GM20431 (cell line): ENCODE measurements around the gene BICC1.

Experiments used
- in situ Hi-C: fragments of 300-500 bp; cut with MseI, MboI; formaldehyde crosslinking; loops from one replicate; pipeline ENCODE4 v1.15.0; 2020; ENCODE audit warnings: low sequenced_read_pairs; ENCODE audit not compliant: unreplicated experiment

BICC1 gene

DNA sequence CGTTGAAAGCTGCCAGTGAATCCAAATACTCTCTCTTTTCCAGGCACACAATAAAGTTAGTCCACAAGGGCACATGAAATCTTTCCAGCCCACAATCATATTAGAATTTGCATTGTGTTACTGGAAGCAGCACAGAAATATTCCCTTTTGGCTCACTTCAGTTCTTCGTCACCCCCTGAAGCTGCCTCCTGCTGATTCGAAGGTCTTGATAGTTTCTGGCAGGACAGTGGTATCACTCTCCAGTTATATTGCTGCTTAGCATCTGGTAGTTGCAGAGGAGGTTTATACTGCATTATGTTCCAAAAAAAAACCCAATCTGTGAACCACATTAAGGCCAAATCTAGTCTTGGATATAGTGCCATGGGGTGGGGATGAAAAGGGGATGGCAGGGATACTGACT lies 253.2 kb downstream of the BICC1 start:
- in situ Hi-C loops = no loop called here

DNA sequence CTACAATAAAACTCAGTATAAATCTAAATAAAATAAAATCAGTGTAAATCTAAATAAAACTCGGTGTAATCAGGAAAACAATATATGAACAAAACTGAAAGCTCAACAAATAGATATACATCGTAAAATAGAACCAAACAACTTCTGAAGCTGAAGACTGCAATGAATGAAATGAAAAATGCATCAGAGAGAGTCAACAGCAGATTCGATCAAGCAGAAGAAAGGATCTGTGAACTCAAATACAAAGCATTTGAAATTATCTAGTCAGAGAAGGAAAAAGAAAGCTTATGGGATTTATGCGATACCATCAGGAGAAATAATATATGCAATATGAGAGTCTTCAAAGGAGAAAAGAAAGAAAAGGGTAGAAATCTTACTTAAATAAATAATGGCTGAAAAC lies 255.0 kb downstream of the BICC1 start:
- in situ Hi-C loops = no loop called here

DNA sequence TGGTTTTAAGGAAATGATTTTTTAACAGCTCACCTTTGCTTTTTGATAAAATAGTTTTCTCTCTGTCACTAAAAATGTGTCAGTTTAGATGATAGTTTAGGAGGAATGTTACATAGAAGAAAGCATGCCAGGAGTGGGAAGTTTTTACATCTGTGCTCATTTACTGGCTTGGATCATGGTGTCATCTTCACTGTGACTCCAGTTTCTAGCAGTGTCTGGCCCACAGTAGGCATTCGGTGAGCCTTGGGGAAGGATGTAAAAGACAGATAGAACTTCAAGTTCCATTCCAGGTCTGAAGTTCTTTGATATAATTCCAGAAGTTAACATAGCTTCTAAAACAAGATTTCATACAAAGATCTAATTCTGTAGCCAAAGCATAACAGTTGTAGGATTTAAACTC lies 259.2 kb downstream of the BICC1 start:
- in situ Hi-C loops = no loop called here

DNA sequence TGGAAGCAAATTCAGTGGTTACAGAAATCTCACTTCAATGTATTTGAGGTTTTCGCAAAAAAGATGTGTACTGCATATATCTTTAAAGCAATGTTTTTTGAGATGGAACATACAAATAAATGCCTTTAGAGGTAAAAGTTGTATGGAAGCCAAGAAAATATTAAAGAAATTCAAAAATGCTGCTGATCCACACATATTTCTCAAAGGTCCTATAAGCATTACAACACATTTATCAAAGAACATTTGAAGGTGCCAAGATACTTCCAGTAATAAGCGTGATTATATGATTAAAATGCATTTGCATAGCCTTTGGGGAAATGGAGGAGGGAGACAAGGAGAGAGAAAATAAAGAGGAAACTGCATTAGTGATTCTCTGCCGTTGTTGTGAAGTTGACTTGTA lies 260.1 kb downstream of the BICC1 start:
- in situ Hi-C loops = no loop called here

DNA sequence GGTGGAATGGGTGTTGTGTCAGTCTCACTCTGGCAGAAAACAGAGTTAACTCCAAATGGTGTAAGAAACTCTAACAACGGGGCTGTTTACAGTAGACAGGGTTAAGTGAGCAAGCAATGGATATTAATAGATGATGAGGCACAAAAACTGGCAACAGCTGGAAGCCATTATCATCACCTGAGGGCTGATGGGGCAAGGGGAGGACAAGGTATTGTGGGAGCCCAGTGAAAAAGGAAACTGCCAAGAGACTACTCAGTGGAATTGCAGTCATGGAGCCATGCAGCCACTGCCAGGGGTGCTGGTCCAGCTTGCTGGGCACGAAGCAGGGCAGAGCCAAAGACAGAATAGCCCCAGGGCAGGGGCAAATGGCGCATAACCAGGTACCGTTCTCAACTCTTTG lies 260.7 kb downstream of the BICC1 start:
- in situ Hi-C loops = no loop called here

DNA sequence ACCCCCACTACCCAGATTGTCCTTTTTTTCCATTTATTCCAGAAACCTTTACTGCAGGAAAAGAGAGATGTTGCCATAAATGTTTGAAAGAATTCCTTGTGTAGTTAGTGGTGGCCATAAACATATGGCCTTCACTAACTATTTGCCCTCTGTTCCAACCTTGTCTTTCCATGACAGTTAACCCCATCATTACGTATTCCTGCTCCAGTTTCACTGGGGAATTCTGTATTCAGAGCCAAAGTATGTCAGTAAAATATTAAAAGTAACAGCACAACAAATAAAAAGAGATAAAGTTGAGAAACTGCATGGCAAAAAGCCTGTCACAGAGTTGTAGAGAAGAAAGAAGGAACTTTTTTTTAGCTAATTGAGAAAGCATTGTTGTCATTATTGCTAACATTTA lies 261.3 kb downstream of the BICC1 start:
- in situ Hi-C loops = no loop called here

DNA sequence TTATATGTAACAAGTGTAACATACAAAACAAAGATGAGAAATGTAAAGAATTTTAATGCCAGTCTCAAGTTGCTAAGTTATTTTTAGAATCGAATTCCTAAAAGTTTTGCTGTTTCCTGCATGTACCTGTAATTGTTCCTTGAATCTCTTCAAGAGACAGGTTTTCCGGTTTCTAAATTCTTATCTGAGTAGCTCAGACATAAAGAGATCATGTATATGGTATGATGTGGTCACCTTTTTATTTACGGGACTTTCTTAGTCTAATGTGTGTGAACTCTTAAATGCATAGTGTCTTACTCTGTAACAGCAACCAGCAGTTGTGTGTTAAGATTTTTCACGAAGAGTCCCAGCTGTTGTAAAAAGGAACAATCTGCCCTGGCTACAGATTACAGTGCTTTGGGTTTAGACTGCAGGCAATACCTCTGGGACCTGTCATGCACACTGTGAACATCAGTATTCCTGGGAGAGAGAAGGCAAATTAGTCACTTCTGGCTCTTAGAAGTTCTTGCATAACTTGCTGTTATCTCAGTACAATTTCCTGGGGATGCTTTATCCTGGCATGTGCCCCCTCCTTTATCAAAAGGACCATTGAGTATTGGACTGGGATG lies 263.4 kb downstream of the BICC1 start:
- in situ Hi-C loops = loop anchor here (25.0 kb wide), 1 partner anchor 836 kb away; no protein-coding TSS in a partner anchor

DNA sequence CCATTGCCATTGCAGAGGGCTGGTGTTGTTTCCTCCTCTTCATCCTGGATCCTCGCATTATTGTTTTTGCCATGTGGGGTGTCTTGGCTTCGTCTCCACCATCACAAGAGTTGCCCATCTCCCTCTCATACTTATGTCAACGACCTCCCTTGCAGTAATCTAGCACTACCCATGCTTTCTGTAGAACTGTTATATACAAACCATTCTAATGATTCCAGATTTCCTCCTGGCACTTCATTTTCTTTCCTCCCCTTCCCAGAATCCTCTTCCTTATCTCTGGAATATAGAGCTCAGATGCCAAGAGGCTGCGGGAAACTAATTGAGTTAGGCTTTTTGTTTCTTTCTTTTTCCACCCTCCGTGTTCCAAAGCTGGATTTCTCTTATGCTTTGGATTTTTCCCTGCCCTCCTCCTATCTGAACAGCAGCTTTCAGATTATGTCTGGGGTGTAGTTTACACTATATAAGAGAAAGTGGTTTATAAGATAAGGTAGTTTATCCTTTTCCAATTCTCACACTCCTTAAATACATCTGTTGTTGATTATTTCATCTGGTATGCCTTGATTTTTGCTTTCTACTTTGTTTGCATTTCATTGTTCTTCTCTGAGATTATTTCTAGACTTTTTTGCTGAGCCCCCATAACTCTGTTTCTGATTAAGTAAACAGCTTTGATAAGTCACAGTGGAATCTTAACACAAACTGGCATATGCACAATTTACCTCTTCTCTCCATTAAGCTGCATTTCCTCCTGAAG lies 264.1 kb downstream of the BICC1 start:
- in situ Hi-C loops = loop anchor here (25.0 kb wide), 1 partner anchor 836 kb away; no protein-coding TSS in a partner anchor

DNA sequence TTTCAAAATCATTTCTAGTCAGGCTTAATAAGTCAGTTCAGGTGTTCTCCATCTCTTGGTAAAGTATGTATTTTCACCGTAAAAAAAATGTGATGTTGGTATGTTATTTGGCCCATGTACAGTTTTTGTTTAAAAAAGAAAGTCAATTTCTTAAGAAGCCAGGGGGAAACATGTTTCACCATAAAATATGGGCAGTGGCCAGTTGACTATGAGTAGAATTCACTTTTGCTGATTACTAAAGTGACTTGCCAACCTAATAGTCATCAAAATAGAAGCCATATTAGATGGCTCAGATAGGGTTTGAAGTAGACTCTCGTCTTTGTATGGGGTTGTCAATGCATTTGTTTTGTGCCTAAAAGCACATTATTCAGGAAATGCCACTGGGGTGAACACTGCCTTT lies 266.3 kb downstream of the BICC1 start:
- in situ Hi-C loops = loop anchor here (25.0 kb wide), 1 partner anchor 833 kb away; no protein-coding TSS in a partner anchor

DNA sequence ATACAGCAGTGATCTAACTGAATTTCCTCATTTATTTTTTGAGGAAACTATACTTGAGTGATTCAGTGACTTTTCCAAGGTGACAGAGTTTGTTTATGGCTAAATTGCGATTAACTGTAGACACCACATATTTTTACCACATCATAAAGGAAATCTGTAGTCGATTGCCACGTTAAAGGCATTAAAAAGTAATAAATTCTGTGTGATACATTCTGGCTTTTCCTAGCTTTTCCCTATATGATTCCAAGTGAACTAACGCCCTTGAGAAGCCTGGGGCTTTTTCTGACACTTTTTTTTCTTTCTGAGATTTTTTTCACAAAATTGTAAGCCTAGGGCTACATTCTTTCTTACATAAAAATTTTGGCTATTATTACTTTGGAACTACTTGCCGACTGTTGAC lies 266.9 kb downstream of the BICC1 start:
- in situ Hi-C loops = loop anchor here (25.0 kb wide), 1 partner anchor 833 kb away; no protein-coding TSS in a partner anchor

DNA sequence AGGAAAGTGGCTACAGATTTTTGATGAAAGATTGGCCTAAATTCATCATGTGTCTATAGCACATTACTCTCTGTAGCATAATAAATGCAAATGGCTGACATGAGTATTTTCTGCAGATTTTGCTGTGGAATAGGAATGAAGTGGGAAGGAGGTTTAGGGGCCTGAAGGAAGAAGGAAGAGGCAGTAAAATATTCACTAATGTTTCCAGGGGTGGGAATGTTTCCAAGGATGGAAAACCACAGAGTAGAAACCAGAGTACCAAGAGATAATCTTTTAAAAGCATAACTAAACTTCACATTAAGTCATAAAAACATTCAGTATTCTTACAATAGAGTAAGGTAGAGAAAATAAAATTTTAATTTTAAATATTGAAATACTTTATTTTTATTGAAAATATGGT lies 267.8 kb downstream of the BICC1 start:
- in situ Hi-C loops = loop anchor here (25.0 kb wide), 1 partner anchor 832 kb away; no protein-coding TSS in a partner anchor

DNA sequence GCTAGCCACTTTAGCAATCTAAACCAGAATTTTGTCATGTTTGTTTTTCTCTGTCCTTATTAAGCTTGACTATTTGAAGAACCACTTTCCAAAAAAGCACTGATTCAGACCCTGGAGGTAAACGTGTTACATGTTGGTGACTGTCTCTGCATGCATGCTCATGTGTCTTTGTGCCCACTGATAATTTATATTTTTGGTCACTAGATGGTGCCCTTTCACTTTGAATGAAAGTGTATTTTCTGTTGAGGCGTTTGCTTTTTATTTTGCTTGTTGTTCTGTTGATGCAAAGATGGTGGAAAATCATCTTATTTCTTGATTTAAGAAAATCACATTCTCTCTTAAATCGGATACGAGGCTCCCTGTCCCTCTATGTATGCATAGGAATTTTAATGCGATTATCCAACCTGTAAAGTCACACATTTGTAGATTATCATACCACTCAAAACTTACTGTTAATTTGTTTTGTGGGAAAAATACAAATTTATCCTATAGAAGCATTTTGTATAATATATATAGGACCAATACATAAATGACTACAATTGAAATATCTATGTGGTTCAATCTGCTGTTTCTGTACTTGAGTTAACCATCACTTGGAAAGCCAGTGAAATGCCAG lies 269.3 kb downstream of the BICC1 start:
- in situ Hi-C loops = loop anchor here (25.0 kb wide), 1 partner anchor 830 kb away; no protein-coding TSS in a partner anchor

DNA sequence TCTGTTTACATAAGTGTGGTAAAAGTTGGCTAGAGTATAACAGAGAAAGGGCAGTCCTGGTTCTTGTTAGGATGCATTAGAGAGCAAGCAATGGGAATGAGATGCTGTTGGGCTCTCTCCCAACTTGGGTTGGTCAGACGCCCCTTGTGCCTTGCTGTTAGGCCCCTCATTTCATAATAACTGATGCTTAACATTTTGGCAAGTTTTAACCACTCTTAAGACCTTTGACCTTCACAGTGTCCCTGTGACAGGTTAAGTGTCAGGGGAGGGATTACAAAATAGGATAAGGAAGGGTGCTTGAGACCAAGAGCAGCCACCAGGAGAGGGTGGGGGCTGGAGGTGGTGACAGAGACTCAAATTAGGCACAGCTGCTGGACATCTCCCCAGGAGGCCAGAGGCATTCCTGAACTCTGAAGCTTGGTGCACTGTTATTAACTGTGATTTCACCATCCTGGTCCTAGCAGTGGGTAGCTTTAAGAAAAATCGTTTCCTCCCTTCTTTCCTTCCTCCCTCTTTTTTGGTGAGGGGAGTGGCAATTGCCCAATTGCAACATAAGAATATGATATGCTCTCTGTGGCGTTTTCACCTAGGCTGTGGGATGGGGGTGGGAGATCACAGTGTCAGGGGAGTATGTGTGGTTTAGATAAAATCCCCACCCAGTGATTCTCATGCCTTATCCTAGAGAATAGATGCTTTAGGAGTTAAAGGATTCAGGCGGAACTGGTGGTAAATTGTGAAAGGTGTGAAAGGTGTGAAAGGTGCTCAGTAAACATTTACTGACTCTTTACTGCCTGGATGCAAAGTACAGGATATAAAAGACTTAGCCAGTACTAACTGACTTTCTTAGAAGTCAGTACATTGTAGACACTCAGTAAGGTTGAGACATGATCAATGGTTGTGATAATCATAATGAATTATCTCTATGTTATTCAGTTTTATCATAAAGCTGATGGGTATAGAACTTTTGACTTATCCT lies 270.5 kb downstream of the BICC1 start:
- in situ Hi-C loops = loop anchor here (25.0 kb wide), 1 partner anchor 829 kb away; no protein-coding TSS in a partner anchor

DNA sequence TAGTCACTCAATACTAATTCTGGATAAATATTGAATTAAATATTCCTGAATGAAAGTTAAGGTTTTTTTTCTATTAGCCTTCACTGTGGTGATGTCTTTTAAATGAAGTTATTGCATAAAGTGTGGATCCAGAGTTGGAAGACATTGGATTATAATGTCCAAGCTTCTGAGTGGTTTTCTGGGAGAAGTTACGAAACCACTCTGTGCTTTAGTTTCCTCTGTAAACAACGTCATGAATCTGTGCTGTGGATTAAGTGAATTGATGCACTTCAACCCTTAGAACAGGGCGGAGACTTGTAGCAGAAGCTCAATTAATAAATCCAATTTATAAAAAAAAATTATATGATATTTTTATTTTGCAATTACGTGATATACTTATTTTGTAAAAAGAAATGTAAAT lies 271.7 kb downstream of the BICC1 start:
- in situ Hi-C loops = loop anchor here (25.0 kb wide), 1 partner anchor 828 kb away; no protein-coding TSS in a partner anchor

DNA sequence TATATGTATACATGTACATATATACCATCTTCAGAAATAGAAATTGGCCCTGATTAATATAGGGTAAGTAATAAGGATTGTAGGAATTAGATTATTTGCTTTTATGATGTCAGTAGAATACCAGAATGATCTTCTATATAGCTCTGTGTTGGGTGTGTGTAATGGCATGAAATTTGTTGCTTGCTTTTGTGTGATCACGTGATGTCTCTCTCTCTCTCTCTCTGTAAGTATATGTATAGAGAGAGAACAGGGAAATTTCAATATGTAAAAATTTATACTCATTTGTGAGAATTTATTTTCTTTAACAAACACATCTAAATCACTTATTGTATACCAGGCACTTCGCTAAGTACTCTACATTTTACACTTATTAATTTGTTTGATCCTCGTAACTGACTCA lies 272.7 kb downstream of the BICC1 start:
- in situ Hi-C loops = loop anchor here (25.0 kb wide), 1 partner anchor 827 kb away; no protein-coding TSS in a partner anchor

DNA sequence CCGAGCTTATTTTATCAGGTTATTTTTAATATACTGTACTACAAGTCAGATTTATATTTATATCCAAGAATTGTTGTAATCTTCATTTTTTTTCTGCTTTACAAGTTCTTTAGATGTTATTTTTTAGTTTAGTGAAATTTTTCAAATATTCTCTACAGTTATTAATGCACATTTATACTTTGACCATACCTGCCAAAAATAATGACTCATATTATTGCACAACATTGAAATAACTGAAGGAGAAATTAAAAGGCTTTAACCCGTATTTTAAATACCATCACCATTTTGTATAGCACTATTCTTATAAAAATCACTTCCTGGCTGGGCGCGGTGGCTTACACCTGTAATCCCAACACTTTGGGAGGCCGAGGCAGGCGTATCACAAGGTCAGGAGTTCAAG lies 278.5 kb downstream of the BICC1 start:
- in situ Hi-C loops = loop anchor here (25.0 kb wide), 1 partner anchor 821 kb away; no protein-coding TSS in a partner anchor

DNA sequence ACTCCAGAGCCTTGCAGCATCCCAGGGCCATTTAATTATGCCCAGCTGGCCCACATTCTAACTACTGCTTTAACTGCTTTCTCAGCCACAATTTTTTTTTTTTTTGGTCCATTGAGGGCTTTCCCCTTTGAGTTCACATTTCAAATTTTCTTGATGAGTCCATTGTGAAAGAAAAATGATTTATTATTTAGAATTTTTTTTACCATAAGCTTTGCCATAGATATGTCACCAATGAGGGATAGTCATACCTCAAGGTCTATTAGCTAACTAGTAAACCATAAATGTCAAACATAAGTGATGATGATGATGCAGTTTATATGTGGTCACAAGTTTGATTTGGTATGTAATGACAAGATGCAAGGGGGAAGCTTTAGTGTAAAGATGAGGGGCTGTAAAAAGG lies 282.9 kb downstream of the BICC1 start:
- in situ Hi-C loops = loop anchor here (25.0 kb wide), 1 partner anchor 817 kb away; no protein-coding TSS in a partner anchor

DNA sequence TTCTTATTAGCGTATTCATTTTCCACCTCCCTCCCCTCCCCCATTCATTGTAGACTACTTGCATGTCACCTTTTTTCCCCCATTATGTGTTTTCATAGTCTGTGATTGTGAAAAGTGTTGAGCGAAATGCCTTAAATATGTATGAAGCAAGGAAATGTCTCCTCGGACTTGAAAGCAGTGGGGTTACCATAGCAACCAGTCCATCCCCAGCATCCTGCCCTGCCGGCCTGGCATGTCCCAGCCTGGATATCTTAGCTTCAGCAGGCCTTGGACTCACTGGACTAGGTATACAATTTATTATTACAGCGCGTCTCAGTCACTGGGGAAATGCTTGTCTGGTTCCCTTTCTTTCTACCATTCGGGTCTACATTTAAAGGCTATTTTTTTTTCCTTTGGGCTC lies 283.6 kb downstream of the BICC1 start:
- in situ Hi-C loops = loop anchor here (25.0 kb wide), 1 partner anchor 816 kb away; no protein-coding TSS in a partner anchor

DNA sequence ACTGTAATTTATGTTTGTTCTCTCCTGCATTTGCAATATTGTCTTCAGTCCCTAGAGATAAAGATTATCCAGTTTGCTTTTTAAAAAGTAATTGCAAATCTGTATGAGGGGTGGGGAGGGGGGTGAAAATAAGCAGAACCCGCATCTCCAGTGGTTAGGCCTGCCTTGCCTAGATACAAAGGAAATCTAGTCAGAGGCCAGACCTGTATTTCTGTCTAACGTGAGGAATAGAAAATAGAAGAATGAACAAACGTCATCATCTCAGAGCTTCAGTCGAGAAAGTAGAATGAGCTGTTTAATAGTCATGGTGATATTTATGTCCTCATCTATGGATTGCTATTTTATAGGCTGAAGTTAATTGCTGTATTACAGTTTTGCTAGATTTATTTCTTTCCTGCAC lies 284.2 kb downstream of the BICC1 start:
- in situ Hi-C loops = loop anchor here (25.0 kb wide), 1 partner anchor 815 kb away; no protein-coding TSS in a partner anchor
